Choroid plexus epithelial cell (primary cell): ENCODE results near the gene EVPLL.
"Not testable (repeated sequence)": the region's sequence is repeated elsewhere in the genome, so short reads cannot be mapped to it uniquely, and the experiment has no call there.

Experiments
- DNase-seq: peaks from one replicate; pipeline ENCODE4 v3.0.0-alpha.2; 2010; ENCODE audit warnings: low read depth
- H3K4me3 ChIP-seq: 2 replicates; pipeline ENCODE4 v1.5.1; 2011; ENCODE audit warnings: low read depth, mild to moderate bottlenecking, control low read depth, low read length, moderate library complexity
- CTCF ChIP-seq: conservative IDR thresholded peaks from 2 replicates; pipeline ENCODE4 v1.5.1; 2011; ENCODE audit warnings: low read depth, mild to moderate bottlenecking, control low read depth, inconsistent platforms, low read length, moderate library complexity

EVPLL gene

GRCh38 chr17:18364166-18364565 lies 13.4 kb upstream of the EVPLL start:
- no peak overlapping the region for H3K4me3 ChIP-seq
- no peak for TF ChIP-seq CTCF
- DNase-seq: no peak

- TF ChIP-seq CTCF: no peak
- H3K4me3 ChIP-seq: no peak overlapping the region
- no peak for DNase-seq
Measured at GRCh38 chr17:18368946-18369345, 8.6 kb upstream of the EVPLL start.

- no peak for TF ChIP-seq CTCF
- no peak for DNase-seq
- no peak overlapping the region for H3K4me3 ChIP-seq
Measured at GRCh38 chr17:18370761-18371160, 6.8 kb upstream of the EVPLL start.

- H3K4me3 ChIP-seq: no peak overlapping the region
- DNase-seq: no peak
- TF ChIP-seq CTCF: no peak
Measured at GRCh38 chr17:18371455-18371854, 6.1 kb upstream of the EVPLL start.

- DNase-seq, H3K4me3 ChIP-seq: not testable (repeated sequence)
Measured at GRCh38 chr17:18373181-18373580, 4.4 kb upstream of the EVPLL start.

GRCh38 chr17:18374216-18374615 lies 3.4 kb upstream of the EVPLL start:
- no peak for TF ChIP-seq CTCF
- DNase-seq: no peak
- H3K4me3 ChIP-seq: no peak overlapping the region

GRCh38 chr17:18378205-18378505 lies 577 bp downstream of the EVPLL start:
- H3K4me3 ChIP-seq: no peak overlapping the region
- no peak for TF ChIP-seq CTCF
- no peak for DNase-seq

- H3K4me3 ChIP-seq, DNase-seq: not testable (repeated sequence)
Measured at GRCh38 chr17:18378614-18379013, 1.0 kb downstream of the EVPLL start.
